Measurements from ENCODE around the gene RGPD8.
"Not testable (repeated sequence)": the region's sequence is repeated elsewhere in the genome, so short reads cannot be mapped to it uniquely, and the experiment has no call there.

DNA sequence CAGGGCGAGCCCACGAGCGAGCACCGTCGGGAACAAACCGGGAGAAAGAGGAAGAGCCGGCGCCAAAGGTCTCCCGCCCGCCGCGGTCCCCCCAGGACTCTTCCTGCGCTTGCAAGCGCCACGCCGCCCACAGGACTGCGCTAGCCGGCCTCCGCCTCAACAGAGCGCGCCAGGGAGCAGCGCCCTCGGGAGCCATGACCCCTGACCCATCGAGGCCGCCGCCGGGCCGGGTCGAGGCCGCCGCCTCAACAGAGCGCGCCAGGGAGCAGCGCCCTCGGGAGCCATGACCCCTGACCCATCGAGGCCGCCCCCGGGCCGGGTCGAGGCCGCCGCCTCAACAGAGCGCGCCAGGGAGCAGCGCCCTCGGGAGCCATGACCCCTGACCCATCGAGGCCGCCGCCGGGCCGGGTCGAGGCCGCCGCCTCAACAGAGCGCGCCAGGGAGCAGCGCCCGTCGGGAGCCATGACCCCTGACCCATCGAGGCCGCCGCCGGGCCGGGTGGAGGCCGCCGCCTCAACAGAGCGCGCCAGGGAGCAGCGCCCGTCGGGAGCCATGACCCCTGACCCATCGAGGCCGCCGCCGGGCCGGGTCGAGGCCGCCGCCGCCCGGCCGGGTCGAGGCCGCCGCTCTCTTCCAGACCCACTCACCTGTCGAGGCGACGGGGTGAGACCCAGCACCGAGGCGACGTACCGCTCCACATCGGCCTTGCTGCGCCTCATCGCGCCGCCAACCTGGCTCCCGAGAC is 538 bp downstream of the RGPD8 start:
- TF ChIP-seq, protein P1, sequence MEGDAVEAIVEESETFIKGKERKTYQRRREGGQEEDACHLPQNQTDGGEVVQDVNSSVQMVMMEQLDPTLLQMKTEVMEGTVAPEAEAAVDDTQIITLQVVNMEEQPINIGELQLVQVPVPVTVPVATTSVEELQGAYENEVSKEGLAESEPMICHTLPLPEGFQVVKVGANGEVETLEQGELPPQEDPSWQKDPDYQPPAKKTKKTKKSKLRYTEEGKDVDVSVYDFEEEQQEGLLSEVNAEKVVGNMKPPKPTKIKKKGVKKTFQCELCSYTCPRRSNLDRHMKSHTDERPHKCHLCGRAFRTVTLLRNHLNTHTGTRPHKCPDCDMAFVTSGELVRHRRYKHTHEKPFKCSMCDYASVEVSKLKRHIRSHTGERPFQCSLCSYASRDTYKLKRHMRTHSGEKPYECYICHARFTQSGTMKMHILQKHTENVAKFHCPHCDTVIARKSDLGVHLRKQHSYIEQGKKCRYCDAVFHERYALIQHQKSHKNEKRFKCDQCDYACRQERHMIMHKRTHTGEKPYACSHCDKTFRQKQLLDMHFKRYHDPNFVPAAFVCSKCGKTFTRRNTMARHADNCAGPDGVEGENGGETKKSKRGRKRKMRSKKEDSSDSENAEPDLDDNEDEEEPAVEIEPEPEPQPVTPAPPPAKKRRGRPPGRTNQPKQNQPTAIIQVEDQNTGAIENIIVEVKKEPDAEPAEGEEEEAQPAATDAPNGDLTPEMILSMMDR (conservative IDR thresholded peaks at IDR 0.05 in 1 of 2, IDR thresholded peaks at IDR 0.05 in 1 of 2; ENCODE audit: extremely low read depth in 1 of 2, insufficient read depth in 1 of 2, low read depth in 1 of 2, low read length in 2 of 2), result not testable (repeated sequence)
- not testable (repeated sequence) for TF ChIP-seq EZH2 (IDR thresholded peaks at IDR 0.05; ENCODE audit: borderline replicate concordance, low read length)

Measured in mammary epithelial cell (primary cell).